AG04450 (cell line): ENCODE measurements around the gene ATP1B3. TPM values are rescaled to one million over a fixed set of nuclear protein-coding genes. Genes with fewer than 3 reads are reported as not detected.
A peak's percentile ranks its signal among the peaks of the same experiment; 100 is the strongest.

ENCODE experiments used
- CTCF ChIA-PET: fragments of 300-600, 350-600 bp; formaldehyde crosslinking; extraction: SDS; loops from one replicate; lab custom pipeline; 2022; ENCODE audit warnings: antibody characterized with exemption, inconsistent platforms; lab: Charles Lee
- POLR2A ChIA-PET: fragments of 350-600 bp; formaldehyde crosslinking; extraction: SDS; loops from one replicate; lab custom pipeline; 2021; ENCODE audit warnings: antibody characterized with exemption, inconsistent platforms; lab: Yijun Ruan, JAX
- DNase-seq: peaks from one replicate; pipeline ENCODE4 v3.0.0-alpha.2; 2011; ENCODE audit warnings: low read depth, low spot score
- H3K27ac ChIP-seq: one replicate; pipeline ENCODE4 v1.5.1; 2012; ENCODE audit warnings: low read depth, low read length, control low read depth
- H3K27me3 ChIP-seq: one replicate; pipeline ENCODE4 v1.6.0; 2012; ENCODE audit warnings: low read length; ENCODE audit not compliant: control insufficient read depth, insufficient read depth
- H3K4me3 ChIP-seq: 2 replicates; pipeline ENCODE4 v1.5.1; 2011; ENCODE audit warnings: mild to moderate bottlenecking, low read depth, low read length, control low read depth
- H3K9me3 ChIP-seq: 2 replicates; pipeline ENCODE4 v1.5.1; 2012; ENCODE audit warnings: low read length; ENCODE audit not compliant: control insufficient read depth, insufficient read depth
- polyA minus RNA-seq: library from RNA; depleted of rRNA, polyadenylated mRNA; stranded (reverse); fragments of >200 nt; gene quantifications from 2 replicates; pipeline ENCODE4 v1.2.3, GENCODE V29; 2011; rRNA and poly(A)+ RNA removed
- polyA plus RNA-seq: library from polyadenylated mRNA; depleted of rRNA; stranded (reverse); fragments of >200 nt; gene quantifications from 2 replicates; pipeline ENCODE4 v1.2.3, GENCODE V29; 2011; rRNA removed
- TF ChIP-seq, protein P1 (sequence below): IDR thresholded peaks from 2 replicates; pipeline ENCODE4 v1.5.1; 2011; ENCODE audit warnings: low read depth, low read length, control low read depth, inconsistent platforms

ATP1B3 gene
- polyA plus RNA-seq: 139 and 199 TPM in 2 replicates
- 62.8 and 103 TPM in 2 replicates for polyA minus RNA-seq

DNA sequence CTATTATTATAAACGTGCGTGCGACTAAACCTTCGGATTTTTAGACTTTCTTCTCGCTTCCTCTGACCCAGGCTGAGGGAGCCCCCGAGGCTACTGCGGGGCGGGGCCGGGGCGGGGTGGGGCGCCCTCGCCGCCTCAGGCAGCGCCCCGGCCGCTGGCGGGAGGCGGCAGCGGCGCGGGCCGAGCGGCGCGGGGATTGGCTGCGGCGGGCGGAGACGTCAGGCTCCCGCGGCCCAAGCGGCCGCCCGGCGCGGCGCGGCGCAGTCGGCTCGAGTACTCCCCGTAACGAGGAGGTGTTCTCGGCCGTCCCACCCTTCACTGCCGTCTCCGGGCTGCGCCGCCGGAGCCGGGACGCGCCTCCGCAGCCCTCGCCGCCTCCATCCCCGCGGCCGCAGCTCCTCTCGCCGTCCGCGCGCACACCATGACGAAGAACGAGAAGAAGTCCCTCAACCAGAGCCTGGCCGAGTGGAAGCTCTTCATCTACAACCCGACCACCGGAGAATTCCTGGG, at the start of gene ATP1B3:
TSS of gene ATP1B3 (plus strand) at position 263 of the 510 bp plus-strand sequence. CDS start at position 422, 159 bp downstream.
- H3K27me3 ChIP-seq: no peaks in the 10 kb centered on the region
- POLR2A ChIA-PET: interaction anchor here (0.9 to 1.3 kb wide), 4 partner anchors 18 to 138 kb away, joined by 3 to 6 read pairs (median 5); no protein-coding TSS in a partner anchor
- peak within 1 kb of the TSS; percentile 96 for H3K27ac ChIP-seq
- H3K4me3 ChIP-seq: peak within 1 kb of the TSS; percentile 79
- no peaks in the 10 kb centered on the region; the same call in 1 of the 2 replicates for H3K9me3 ChIP-seq
- TF ChIP-seq, protein P1, sequence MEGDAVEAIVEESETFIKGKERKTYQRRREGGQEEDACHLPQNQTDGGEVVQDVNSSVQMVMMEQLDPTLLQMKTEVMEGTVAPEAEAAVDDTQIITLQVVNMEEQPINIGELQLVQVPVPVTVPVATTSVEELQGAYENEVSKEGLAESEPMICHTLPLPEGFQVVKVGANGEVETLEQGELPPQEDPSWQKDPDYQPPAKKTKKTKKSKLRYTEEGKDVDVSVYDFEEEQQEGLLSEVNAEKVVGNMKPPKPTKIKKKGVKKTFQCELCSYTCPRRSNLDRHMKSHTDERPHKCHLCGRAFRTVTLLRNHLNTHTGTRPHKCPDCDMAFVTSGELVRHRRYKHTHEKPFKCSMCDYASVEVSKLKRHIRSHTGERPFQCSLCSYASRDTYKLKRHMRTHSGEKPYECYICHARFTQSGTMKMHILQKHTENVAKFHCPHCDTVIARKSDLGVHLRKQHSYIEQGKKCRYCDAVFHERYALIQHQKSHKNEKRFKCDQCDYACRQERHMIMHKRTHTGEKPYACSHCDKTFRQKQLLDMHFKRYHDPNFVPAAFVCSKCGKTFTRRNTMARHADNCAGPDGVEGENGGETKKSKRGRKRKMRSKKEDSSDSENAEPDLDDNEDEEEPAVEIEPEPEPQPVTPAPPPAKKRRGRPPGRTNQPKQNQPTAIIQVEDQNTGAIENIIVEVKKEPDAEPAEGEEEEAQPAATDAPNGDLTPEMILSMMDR: no peak
- peak; percentile 30 for DNase-seq
- CTCF ChIA-PET: interaction anchor here (1.7 to 4.1 kb wide), 3 partner anchors 10 to 138 kb away, joined by 8 to 31 read pairs (median 15); partner anchors contain the start of gene RNF7

DNA sequence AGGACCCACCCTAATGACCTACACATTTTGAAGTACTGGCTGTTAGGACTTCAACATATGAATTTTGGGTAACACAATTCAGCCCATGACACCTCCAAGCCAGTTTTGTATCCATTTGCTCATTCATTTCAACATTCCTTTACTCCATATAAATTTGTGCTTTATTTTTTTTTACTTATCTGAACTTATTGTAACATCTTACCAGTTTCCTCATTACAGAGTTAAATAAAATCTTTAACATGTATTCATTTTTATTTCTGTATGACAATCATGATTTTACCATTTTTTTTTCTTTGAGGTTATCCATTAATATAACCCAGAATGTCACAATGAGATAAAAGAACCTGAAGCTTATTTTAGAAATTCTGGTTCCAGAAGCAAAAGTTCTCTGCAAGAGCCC, 48.0 kb upstream of the ATP1B3 start:
- Histone ChIP-seq H3K4me3 (no peak overlapping the region), H3K27ac (no peak overlapping the region), H3K9me3 (no peaks in the 10 kb centered on the region), H3K27me3 (peaks cover 12% of the 10 kb centered on the region)
- POLR2A ChIA-PET: no interaction called here
- TF ChIP-seq, protein P1: no peak
- CTCF ChIA-PET: no interaction called here
- no peak for DNase-seq

DNA sequence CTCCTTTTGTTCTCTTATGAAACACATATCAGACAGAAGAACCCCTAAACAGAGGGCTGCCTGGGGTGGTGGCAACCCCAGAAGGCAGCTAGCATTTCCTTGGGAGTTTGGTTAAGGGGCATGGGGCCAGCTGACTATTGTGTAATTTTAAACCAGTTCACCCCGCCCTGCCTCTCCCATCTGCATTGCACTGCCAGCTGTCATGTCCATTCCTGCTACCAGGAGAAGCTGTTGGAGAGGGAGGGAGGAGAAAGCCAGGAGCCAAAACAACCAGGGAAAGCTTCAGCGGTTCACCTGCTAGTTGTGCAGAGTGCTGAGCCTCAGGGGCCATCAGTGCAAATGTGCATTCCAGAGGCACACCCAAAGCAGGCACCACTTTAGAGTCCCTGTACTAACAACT, 47.6 kb upstream of the ATP1B3 start:
- CTCF ChIA-PET: no interaction called here
- POLR2A ChIA-PET: no interaction called here

DNA sequence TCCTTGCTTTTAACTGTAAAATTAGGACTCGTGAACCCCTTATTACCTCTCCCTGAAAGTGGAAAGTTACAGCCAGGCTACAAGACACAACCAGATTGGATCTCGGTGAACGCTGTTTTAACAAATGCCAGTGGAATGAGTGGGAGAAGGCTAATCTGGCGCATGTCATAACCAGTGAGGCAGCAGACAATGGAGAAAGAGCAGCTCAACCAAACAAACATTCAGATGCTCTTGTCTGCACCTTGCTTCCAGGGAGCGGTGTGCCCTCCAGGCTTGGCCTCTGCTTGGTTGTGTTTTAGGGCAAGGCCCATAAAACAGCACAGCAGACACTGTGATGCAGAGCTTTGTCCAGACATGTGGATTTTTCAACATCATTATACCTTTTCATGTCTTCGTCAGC, 45.9 kb upstream of the ATP1B3 start:
- Histone ChIP-seq H3K27me3 (peaks cover 12% of the 10 kb centered on the region), H3K4me3 (no peak overlapping the region), H3K27ac (no peak overlapping the region), H3K9me3 (no peaks in the 10 kb centered on the region)
- TF ChIP-seq, protein P1: no peak
- no peak for DNase-seq
- POLR2A ChIA-PET: no interaction called here
- CTCF ChIA-PET: interaction anchor here (1.3 kb wide), 1 partner anchor 92 kb away, joined by 3 read pairs; the partner anchor contains the start of gene RNF7

More for the DNA sequence above, 47.6 kb upstream of the ATP1B3 start:
- Histone ChIP-seq H3K4me3 (no peak overlapping the region), H3K9me3 (no peaks in the 10 kb centered on the region), H3K27ac (no peak overlapping the region), H3K27me3 (peaks cover 12% of the 10 kb centered on the region)
- TF ChIP-seq, protein P1: no peak
- no peak for DNase-seq

DNA sequence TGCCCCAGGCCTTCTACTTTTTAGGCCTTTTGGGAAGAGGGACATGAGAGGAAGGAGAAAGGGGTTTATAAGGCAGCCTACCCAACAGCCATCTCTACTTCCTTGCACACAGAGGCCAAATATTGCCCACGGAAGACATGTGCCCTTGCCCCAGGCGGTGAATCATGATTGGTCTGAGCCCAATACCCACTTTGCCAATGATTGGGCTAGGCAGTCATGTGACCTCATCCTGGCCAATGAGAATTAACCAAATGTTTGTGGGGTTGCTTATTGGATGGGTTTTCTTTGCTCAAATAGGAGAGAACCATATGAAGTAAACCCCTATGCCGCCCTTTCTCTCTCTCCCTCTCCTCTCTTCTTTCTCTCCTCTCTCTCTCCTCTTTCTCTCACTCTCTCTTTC, 42.2 kb upstream of the ATP1B3 start:
- no peak overlapping the region for H3K4me3 ChIP-seq
- POLR2A ChIA-PET: interaction anchor here (0.7 kb wide), 1 partner anchor 213 kb away, joined by 3 read pairs; no protein-coding TSS in a partner anchor
- CTCF ChIA-PET: interaction anchor here (0.7 kb wide), 1 partner anchor 803 kb away, joined by 10 read pairs; no protein-coding TSS in a partner anchor

More for the DNA sequence above, 42.2 kb upstream of the ATP1B3 start:
- Histone ChIP-seq H3K27ac (no peak overlapping the region), H3K27me3 (peaks cover 6% of the 10 kb centered on the region), H3K9me3 (no peaks in the 10 kb centered on the region; the same call in 1 of the 2 replicates)
- TF ChIP-seq, protein P1: no peak
- no peak for DNase-seq
